Breast epithelium (tissue), 4 donors: ENCODE data around the gene EXPH5. TPM values are rescaled to one million over a fixed set of nuclear protein-coding genes. Genes with fewer than 3 reads are reported as not detected.

Experiments used
- DNase-seq, 2 donors: peaks; one replicate each; pipeline ENCODE4 v3.0.0-alpha.2; 2019; ENCODE audit warnings: low spot score in 2 of 2
- H3K27ac ChIP-seq, 2 donors: fragments of 200-600 bp; sonication (generic) in 1 of 2; one replicate each; pipeline ENCODE4 v1.5.1; 2016 to 2019; ENCODE audit warnings: mild to moderate bottlenecking in 1 of 2
- H3K27me3 ChIP-seq, 2 donors: fragments of 200-600 bp; sonication (generic) in 1 of 2; one replicate each; pipeline versions ENCODE4 v1.5.1 to v1.6.0; 2017 to 2019; ENCODE audit warnings: control low read depth in 1 of 2, mild to moderate bottlenecking in 1 of 2
- H3K36me3 ChIP-seq: fragments of 200-600 bp; one replicate; pipeline ENCODE4 v1.5.1; 2019
- H3K4me1 ChIP-seq, 2 donors: fragments of 200-600 bp; sonication (generic); one replicate each; pipeline ENCODE4 v1.5.1; 2016 to 2019; ENCODE audit warnings: control low read depth in 1 of 2
- H3K4me3 ChIP-seq, 3 donors: fragments of 200-600 bp; sonication (generic); 1 replicate in 2 of 3; 2 replicates in 1 of 3; pipeline ENCODE4 v1.5.1; 2016 to 2019; ENCODE audit warnings: mild to moderate bottlenecking in 3 of 3, moderate library complexity in 2 of 3
- H3K9me3 ChIP-seq, 2 donors: fragments of 200-600 bp; sonication (generic) in 1 of 2; one replicate each; pipeline ENCODE4 v1.5.1; 2016 to 2019; ENCODE audit warnings: control low read depth in 1 of 2
- CTCF ChIP-seq, 3 donors: fragments of 450-650 bp; IDR thresholded peaks; one replicate each; pipeline ENCODE4 v1.5.1; 2016 to 2017; ENCODE audit warnings: antibody characterized with exemption in 3 of 3, mild to moderate bottlenecking in 3 of 3, moderate library complexity in 3 of 3
- POLR2A ChIP-seq: fragments of 450-650 bp; IDR thresholded peaks from one replicate; pipeline ENCODE4 v1.6.1; 2016; ENCODE audit warnings: antibody characterized with exemption, mild to moderate bottlenecking, moderate library complexity
- POLR2AphosphoS5 ChIP-seq, 3 donors: sonication (generic); formaldehyde crosslinking; IDR thresholded peaks; one replicate each; pipeline ENCODE4 v1.6.1; 2017; ENCODE audit warnings: antibody characterized with exemption in 3 of 3
- intact Hi-C: fragments of 100-400 bp; cut with DNase I; formaldehyde crosslinking; loops from one replicate; pipeline ENCODE4 v1.15.1; 2023; ENCODE audit warnings: low total_unique reads
- total RNA-seq, 3 donors: library from RNA; depleted of rRNA; stranded (reverse); fragments of >200 nt; gene quantifications; one replicate each; pipeline ENCODE4 v1.1.0, GENCODE V29; 2016

EXPH5 gene
- total RNA-seq, 3 donors from 2014 or later, result 3.2 to 16.8 (median 8.8) TPM

- no peak for TF ChIP-seq CTCF (IDR thresholded peaks at IDR 0.05)
- no peak for TF ChIP-seq POLR2A
- TF ChIP-seq POLR2AphosphoS5 (IDR thresholded peaks at IDR 0.05), result no peak
- no peaks in the 10 kb centered on the region for H3K36me3 ChIP-seq
- no peak for DNase-seq
- H3K27me3 ChIP-seq, result no peaks in the 10 kb centered on the region
- intact Hi-C loops, result no loop called here
- no peak overlapping the region for H3K27ac ChIP-seq
- no peak overlapping the region for H3K4me3 ChIP-seq
- H3K9me3 ChIP-seq, result no peaks in the 10 kb centered on the region
- H3K4me1 ChIP-seq, result no peaks in the 10 kb centered on the region
Observed at GRCh38 chr11:108483163-108483562, 110.4 kb downstream of the EXPH5 start.

GRCh38 chr11:108474664-108475463 lies 118.7 kb downstream of the EXPH5 start:
- no peak for DNase-seq
- no peak for TF ChIP-seq CTCF (IDR thresholded peaks at IDR 0.05)
- no peak for TF ChIP-seq POLR2AphosphoS5 (IDR thresholded peaks at IDR 0.05)
- no peak for TF ChIP-seq POLR2A
- Histone ChIP-seq H3K4me3 (no peak overlapping the region), H3K36me3 (no peaks in the 10 kb centered on the region), H3K27ac (no peak overlapping the region), H3K9me3 (no peaks in the 10 kb centered on the region), H3K27me3 (no peaks in the 10 kb centered on the region), H3K4me1 (no peaks in the 10 kb centered on the region)
- intact Hi-C loops, result no loop called here

GRCh38 chr11:108472681-108473080 lies 120.9 kb downstream of the EXPH5 start:
- Histone ChIP-seq H3K9me3 (no peaks in the 10 kb centered on the region), H3K27me3 (no peaks in the 10 kb centered on the region), H3K4me1 (no peaks in the 10 kb centered on the region), H3K36me3 (no peaks in the 10 kb centered on the region), H3K27ac (no peak overlapping the region), H3K4me3 (no peak overlapping the region)
- intact Hi-C loops, result no loop called here
- TF ChIP-seq CTCF (IDR thresholded peaks at IDR 0.05), result no peak
- TF ChIP-seq POLR2AphosphoS5 (IDR thresholded peaks at IDR 0.05), result no peak
- TF ChIP-seq POLR2A, result no peak
- DNase-seq, result no peak

GRCh38 chr11:108468478-108468864 lies 125.1 kb downstream of the EXPH5 start:
- no peaks in the 10 kb centered on the region for H3K4me1 ChIP-seq
- TF ChIP-seq POLR2AphosphoS5 (IDR thresholded peaks at IDR 0.05) (no peak), POLR2A (no peak), CTCF (IDR thresholded peaks at IDR 0.05) (no peak)
- H3K27ac ChIP-seq, result no peak overlapping the region
- DNase-seq, result no peak
- no peak overlapping the region for H3K4me3 ChIP-seq
- intact Hi-C loops, result no loop called here
- no peaks in the 10 kb centered on the region for H3K27me3 ChIP-seq
- no peaks in the 10 kb centered on the region for H3K9me3 ChIP-seq
- H3K36me3 ChIP-seq, result no peaks in the 10 kb centered on the region

GRCh38 chr11:108467091-108467823 lies 126.3 kb downstream of the EXPH5 start, which contains the start of gene C11orf65:
TSS of gene C11orf65 (minus strand) at chr11:108467529. CDS start at chr11:108461559, 5,970 bp downstream.
- TF ChIP-seq POLR2A, result peak; percentile 97
- TF ChIP-seq POLR2AphosphoS5 (IDR thresholded peaks at IDR 0.05), result peak; percentile 86 to 99 (median 99)
- TF ChIP-seq CTCF (IDR thresholded peaks at IDR 0.05), result peak in 2 of 3 donors; percentile 13 to 22
- DNase-seq, result peak; percentile 95 to 97
- intact Hi-C loops, result no loop called here

More at GRCh38 chr11:108467091-108467823, 126.3 kb downstream of the EXPH5 start, which contains the start of gene C11orf65:
- H3K27ac ChIP-seq, result peak within 1 kb of the TSS; percentile 100
- peak within 1 kb of the TSS; percentile 66 to 88 (median 72) for H3K4me3 ChIP-seq
- H3K4me1 ChIP-seq, result no peaks in the 10 kb centered on the region
- no peaks in the 10 kb centered on the region for H3K36me3 ChIP-seq
- no peaks in the 10 kb centered on the region for H3K27me3 ChIP-seq
- H3K9me3 ChIP-seq, result no peaks in the 10 kb centered on the region
